Measurements from ENCODE around the gene GAPDH.

Gene GAPDH

GRCh38 chr12:6528539-6529235 lies 5.6 kb upstream of the GAPDH start:
- peaks cover 99% of the 10 kb centered on the region for H3K36me3 ChIP-seq (ENCODE audit: control insufficient read depth, low read length)
- H3F3A ChIP-seq (ENCODE audit: control insufficient read depth, insufficient read depth), result peaks cover 33% of the 10 kb centered on the region

GRCh38 chr12:6529291-6529737 lies 5.0 kb upstream of the GAPDH start:
- H3F3A ChIP-seq (ENCODE audit: control insufficient read depth, insufficient read depth), result peaks cover 33% of the 10 kb centered on the region
- H3K9me2 ChIP-seq (replicated peaks; ENCODE audit: control insufficient read depth, low read length), result no peaks in the 10 kb centered on the region
- peaks cover 28% of the 10 kb centered on the region for H3K79me2 ChIP-seq (ENCODE audit: control insufficient read depth, low read length)
- H3K4me1 ChIP-seq (ENCODE audit: control insufficient read depth, low read length), result peaks cover 24% of the 10 kb centered on the region
- H3K36me3 ChIP-seq (ENCODE audit: control insufficient read depth, low read length), result peaks cover 96% of the 10 kb centered on the region
- H3K9me3 ChIP-seq (ENCODE audit: control insufficient read depth, insufficient read depth, low read length), result no peaks in the 10 kb centered on the region
- H3K27ac ChIP-seq (ENCODE audit: low read depth, low read length), result no peak overlapping the region
- no peaks in the 10 kb centered on the region for H3K27me3 ChIP-seq (ENCODE audit: control insufficient read depth, low read length)
- H4K20me1 ChIP-seq (ENCODE audit: control insufficient read depth, insufficient read depth, low read depth, low read length), result no peaks in the 10 kb centered on the region
- no peak overlapping the region for H3K4me3 ChIP-seq (ENCODE audit: low read length)
- TF ChIP-seq EZH2phosphoT487 (IDR thresholded peaks at IDR 0.05; ENCODE audit: borderline replicate concordance, low read length) (no peak), CTCF (IDR thresholded peaks at IDR 0.05; ENCODE audit: low read depth, low read length, poor library complexity, severe bottlenecking) (no peak)
- no peak overlapping the region for H3K4me2 ChIP-seq (ENCODE audit: low read length)

More at GRCh38 chr12:6528539-6529235, 5.6 kb upstream of the GAPDH start:
- TF ChIP-seq CTCF (IDR thresholded peaks at IDR 0.05; ENCODE audit: low read depth, low read length, poor library complexity, severe bottlenecking) (no peak), EZH2phosphoT487 (IDR thresholded peaks at IDR 0.05; ENCODE audit: borderline replicate concordance, low read length) (no peak)
- Histone ChIP-seq H3K27ac (ENCODE audit: low read depth, low read length) (no peak overlapping the region), H3K9me3 (ENCODE audit: control insufficient read depth, insufficient read depth, low read length) (no peaks in the 10 kb centered on the region), H3K4me3 (ENCODE audit: low read length) (no peak overlapping the region), H3K79me2 (ENCODE audit: control insufficient read depth, low read length) (peaks cover 25% of the 10 kb centered on the region), H3K4me1 (ENCODE audit: control insufficient read depth, low read length) (peaks cover 24% of the 10 kb centered on the region), H3K9me2 (replicated peaks; ENCODE audit: control insufficient read depth, low read length) (no peaks in the 10 kb centered on the region), H4K20me1 (ENCODE audit: control insufficient read depth, insufficient read depth, low read depth, low read length) (no peaks in the 10 kb centered on the region), H3K27me3 (ENCODE audit: control insufficient read depth, low read length) (no peaks in the 10 kb centered on the region), H3K4me2 (ENCODE audit: low read length) (no peak overlapping the region)

- H3K27ac ChIP-seq (ENCODE audit: low read depth, low read length), result no peak overlapping the region
- TF ChIP-seq CTCF (IDR thresholded peaks at IDR 0.05; ENCODE audit: low read depth, low read length, poor library complexity, severe bottlenecking) (no peak), EZH2phosphoT487 (IDR thresholded peaks at IDR 0.05; ENCODE audit: borderline replicate concordance, low read length) (no peak)
- peaks cover 96% of the 10 kb centered on the region for H3K36me3 ChIP-seq (ENCODE audit: control insufficient read depth, low read length)
- H3K9me2 ChIP-seq (replicated peaks; ENCODE audit: control insufficient read depth, low read length), result no peaks in the 10 kb centered on the region
- peaks cover 26% of the 10 kb centered on the region for H3K4me1 ChIP-seq (ENCODE audit: control insufficient read depth, low read length)
- no peak overlapping the region for H3K4me3 ChIP-seq (ENCODE audit: low read length)
- no peaks in the 10 kb centered on the region for H3K27me3 ChIP-seq (ENCODE audit: control insufficient read depth, low read length)
- peaks cover 42% of the 10 kb centered on the region for H3K79me2 ChIP-seq (ENCODE audit: control insufficient read depth, low read length)
- H3K9me3 ChIP-seq (ENCODE audit: control insufficient read depth, insufficient read depth, low read length), result no peaks in the 10 kb centered on the region
- peaks cover 5% of the 10 kb centered on the region for H4K20me1 ChIP-seq (ENCODE audit: control insufficient read depth, insufficient read depth, low read depth, low read length)
- H3F3A ChIP-seq (ENCODE audit: control insufficient read depth, insufficient read depth), result peaks cover 46% of the 10 kb centered on the region
- H3K4me2 ChIP-seq (ENCODE audit: low read length), result no peak overlapping the region
Observed at GRCh38 chr12:6530576-6531260, 3.6 kb upstream of the GAPDH start.

Measured in DOHH2 (cell line).